GM08714 (cell line): ENCODE measurements around the gene PLA2G4E.

ENCODE experiments used
- H3K4me3 ChIP-seq: fragments of 200-500 bp; sonication (Bioruptor generic); 2 replicates; pipeline ENCODE4 v1.5.1; 2014; ENCODE audit warnings: mild to moderate bottlenecking, low read length, inconsistent platforms
- ZNF274 ChIP-seq: IDR thresholded peaks from 2 replicates; pipeline ENCODE4 v1.6.1; 2012; ENCODE audit warnings: mild to moderate bottlenecking, low read depth, low read length

Gene PLA2G4E

GRCh38 chr15:41987246-41987924 is 33.5 kb downstream of the PLA2G4E start:
- no peak overlapping the region for H3K4me3 ChIP-seq
- TF ChIP-seq ZNF274: no peak

GRCh38 chr15:41985236-41986160 is 35.3 kb downstream of the PLA2G4E start:
- no peak for TF ChIP-seq ZNF274
- H3K4me3 ChIP-seq: no peak overlapping the region

GRCh38 chr15:41984622-41985021 is 36.2 kb downstream of the PLA2G4E start:
- H3K4me3 ChIP-seq: no peak overlapping the region
- no peak for TF ChIP-seq ZNF274

GRCh38 chr15:41983621-41984571 is 36.9 kb downstream of the PLA2G4E start:
- no peak overlapping the region for H3K4me3 ChIP-seq
- no peak for TF ChIP-seq ZNF274

GRCh38 chr15:41983221-41983620 is 37.6 kb downstream of the PLA2G4E start:
- TF ChIP-seq ZNF274: no peak
- H3K4me3 ChIP-seq: no peak overlapping the region

GRCh38 chr15:41982133-41982930 is 38.5 kb downstream of the PLA2G4E start:
- H3K4me3 ChIP-seq: no peak overlapping the region
- no peak for TF ChIP-seq ZNF274

- no peak for TF ChIP-seq ZNF274
- no peak overlapping the region for H3K4me3 ChIP-seq
Measured at GRCh38 chr15:41981371-41982132, 39.3 kb downstream of the PLA2G4E start.

GRCh38 chr15:41980654-41981323 is 40.1 kb downstream of the PLA2G4E start:
- no peak for TF ChIP-seq ZNF274
- H3K4me3 ChIP-seq: no peak overlapping the region

- TF ChIP-seq ZNF274: no peak
- no peak overlapping the region for H3K4me3 ChIP-seq
Measured at GRCh38 chr15:41979493-41980266, 41.2 kb downstream of the PLA2G4E start.

- H3K4me3 ChIP-seq: no peak overlapping the region
- no peak for TF ChIP-seq ZNF274
Measured at GRCh38 chr15:41978534-41978933, 42.3 kb downstream of the PLA2G4E start.

- H3K4me3 ChIP-seq: no peak overlapping the region
- no peak for TF ChIP-seq ZNF274
Measured at GRCh38 chr15:41977757-41978383, 43.0 kb downstream of the PLA2G4E start.

- no peak for TF ChIP-seq ZNF274
- H3K4me3 ChIP-seq: no peak overlapping the region
Measured at GRCh38 chr15:41975669-41976068, 45.2 kb downstream of the PLA2G4E start.
